ENCODE data around the gene ERI3. TPM values are rescaled to one million over a fixed set of nuclear protein-coding genes. Genes with fewer than 3 reads are reported as not detected.

Gene ERI3
- total RNA-seq, 2 experiments from 2014 or later = 42.3 to 43.3 TPM

DNA sequence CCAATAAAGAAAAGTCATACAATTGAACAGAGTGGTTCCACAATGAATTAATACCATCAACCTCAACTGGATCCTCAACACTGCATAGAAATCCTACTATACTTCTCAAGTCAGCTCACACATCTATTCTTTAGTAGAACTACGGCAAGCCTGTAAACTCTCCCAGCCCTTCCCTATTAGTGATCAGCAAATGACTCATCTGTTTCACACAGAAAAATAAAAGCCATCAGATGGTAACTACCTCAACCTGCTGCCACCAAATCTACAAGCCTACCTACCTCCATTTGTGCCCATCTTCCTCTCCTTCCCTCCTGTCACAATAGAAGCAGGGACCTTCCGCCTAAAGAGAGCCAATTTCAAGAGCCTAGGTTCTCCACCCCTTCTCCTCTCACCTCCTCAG, 78.2 kb downstream of the ERI3 start:
- ATAC-seq = no peak
- Mint-ChIP-seq H3K4me1 (ENCODE audit: low read depth) (peaks cover 13% of the 10 kb centered on the region), H3K9me3 (no peaks in the 10 kb centered on the region), H3K27me3 (no peaks in the 10 kb centered on the region), H3K4me3 (no peak overlapping the region), H3K27ac (no peak overlapping the region), H3K36me3 (ENCODE audit: low read depth) (no peaks in the 10 kb centered on the region)
- POLR2A ChIA-PET = no interaction called here
- CTCF ChIA-PET = no interaction called here
- TF ChIP-seq, protein P1, sequence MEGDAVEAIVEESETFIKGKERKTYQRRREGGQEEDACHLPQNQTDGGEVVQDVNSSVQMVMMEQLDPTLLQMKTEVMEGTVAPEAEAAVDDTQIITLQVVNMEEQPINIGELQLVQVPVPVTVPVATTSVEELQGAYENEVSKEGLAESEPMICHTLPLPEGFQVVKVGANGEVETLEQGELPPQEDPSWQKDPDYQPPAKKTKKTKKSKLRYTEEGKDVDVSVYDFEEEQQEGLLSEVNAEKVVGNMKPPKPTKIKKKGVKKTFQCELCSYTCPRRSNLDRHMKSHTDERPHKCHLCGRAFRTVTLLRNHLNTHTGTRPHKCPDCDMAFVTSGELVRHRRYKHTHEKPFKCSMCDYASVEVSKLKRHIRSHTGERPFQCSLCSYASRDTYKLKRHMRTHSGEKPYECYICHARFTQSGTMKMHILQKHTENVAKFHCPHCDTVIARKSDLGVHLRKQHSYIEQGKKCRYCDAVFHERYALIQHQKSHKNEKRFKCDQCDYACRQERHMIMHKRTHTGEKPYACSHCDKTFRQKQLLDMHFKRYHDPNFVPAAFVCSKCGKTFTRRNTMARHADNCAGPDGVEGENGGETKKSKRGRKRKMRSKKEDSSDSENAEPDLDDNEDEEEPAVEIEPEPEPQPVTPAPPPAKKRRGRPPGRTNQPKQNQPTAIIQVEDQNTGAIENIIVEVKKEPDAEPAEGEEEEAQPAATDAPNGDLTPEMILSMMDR (IDR thresholded peaks at IDR 0.05) = no peak
- intact Hi-C loops (cut with micrococcal nuclease) = no loop called here
- no peak for DNase-seq

DNA sequence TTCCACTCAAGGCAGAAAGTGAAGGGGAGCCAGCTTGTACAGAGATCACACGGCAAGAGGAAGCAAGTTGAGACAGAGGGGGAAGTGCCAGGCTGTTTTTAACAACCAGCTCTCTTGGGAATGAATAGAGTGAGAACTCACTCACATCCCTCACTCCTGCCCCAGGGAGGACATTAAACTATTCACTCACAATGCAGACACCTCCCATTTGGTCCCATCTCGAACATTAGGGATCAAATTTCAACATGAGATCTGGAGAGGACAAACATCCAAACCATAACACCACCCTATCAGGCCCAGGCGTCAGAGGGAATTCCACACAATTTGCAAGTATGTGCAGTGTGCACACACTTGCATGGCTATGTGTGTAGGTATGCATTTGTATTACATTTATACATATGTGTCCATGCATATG, 79.1 kb downstream of the ERI3 start:
- ATAC-seq = no peak
- Mint-ChIP-seq H3K36me3 (ENCODE audit: low read depth) (no peaks in the 10 kb centered on the region), H3K4me1 (ENCODE audit: low read depth) (peaks cover 13% of the 10 kb centered on the region), H3K27me3 (no peaks in the 10 kb centered on the region), H3K4me3 (no peak overlapping the region), H3K27ac (no peak overlapping the region), H3K9me3 (no peaks in the 10 kb centered on the region)
- TF ChIP-seq, protein P1 (IDR thresholded peaks at IDR 0.05) = no peak
- no peak for DNase-seq
- ChIA-PET POLR2A (no interaction called here), CTCF (no interaction called here)
- intact Hi-C loops (cut with micrococcal nuclease) = no loop called here

DNA sequence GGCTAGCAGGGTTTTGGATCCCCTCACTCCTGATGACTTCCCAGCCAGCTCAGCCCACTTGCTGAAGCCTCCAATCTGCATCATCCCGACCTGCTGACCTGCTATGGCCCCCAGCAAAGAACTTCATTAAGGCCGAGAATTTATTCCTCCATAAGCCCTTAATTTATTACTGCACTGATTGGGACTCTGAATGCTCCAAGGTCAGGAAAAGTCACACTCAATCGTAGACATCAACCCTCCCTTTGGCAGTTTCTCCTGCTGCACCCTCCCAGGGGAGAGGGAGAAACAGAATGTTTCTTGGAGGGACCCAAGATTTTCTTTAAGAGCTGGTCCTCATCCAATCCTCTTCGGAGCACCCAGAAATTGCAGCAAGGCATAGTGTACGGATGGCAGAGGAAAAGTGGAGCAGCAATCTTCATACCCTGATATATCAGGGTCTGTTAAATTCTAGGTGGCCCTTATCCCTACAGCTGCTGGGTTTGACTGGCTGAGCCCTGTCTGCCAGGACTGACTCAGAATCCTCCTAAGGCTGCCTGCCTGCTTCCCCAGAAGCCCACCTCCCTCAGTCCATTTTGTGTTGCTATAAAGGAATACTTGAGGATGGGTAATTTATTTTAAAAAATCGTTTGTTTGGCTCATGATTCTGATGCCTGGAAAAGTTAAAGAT, 79.6 kb downstream of the ERI3 start:
- Mint-ChIP-seq H3K36me3 (ENCODE audit: low read depth) (no peaks in the 10 kb centered on the region), H3K27me3 (no peaks in the 10 kb centered on the region), H3K4me3 (no peak overlapping the region), H3K9me3 (no peaks in the 10 kb centered on the region), H3K4me1 (ENCODE audit: low read depth) (peaks cover 13% of the 10 kb centered on the region), H3K27ac (no peak overlapping the region)
- DNase-seq = no peak
- POLR2A ChIA-PET = interaction anchor here (0.7 kb wide), 1 partner anchor 490 kb away, joined by 3 read pairs; no protein-coding TSS in a partner anchor
- CTCF ChIA-PET = interaction anchor here (1.5 kb wide), 1 partner anchor 43 kb away, joined by 5 read pairs; no protein-coding TSS in a partner anchor
- no peak for ATAC-seq
- TF ChIP-seq, protein P1 (IDR thresholded peaks at IDR 0.05) = no peak
- intact Hi-C loops (cut with micrococcal nuclease) = no loop called here

DNA sequence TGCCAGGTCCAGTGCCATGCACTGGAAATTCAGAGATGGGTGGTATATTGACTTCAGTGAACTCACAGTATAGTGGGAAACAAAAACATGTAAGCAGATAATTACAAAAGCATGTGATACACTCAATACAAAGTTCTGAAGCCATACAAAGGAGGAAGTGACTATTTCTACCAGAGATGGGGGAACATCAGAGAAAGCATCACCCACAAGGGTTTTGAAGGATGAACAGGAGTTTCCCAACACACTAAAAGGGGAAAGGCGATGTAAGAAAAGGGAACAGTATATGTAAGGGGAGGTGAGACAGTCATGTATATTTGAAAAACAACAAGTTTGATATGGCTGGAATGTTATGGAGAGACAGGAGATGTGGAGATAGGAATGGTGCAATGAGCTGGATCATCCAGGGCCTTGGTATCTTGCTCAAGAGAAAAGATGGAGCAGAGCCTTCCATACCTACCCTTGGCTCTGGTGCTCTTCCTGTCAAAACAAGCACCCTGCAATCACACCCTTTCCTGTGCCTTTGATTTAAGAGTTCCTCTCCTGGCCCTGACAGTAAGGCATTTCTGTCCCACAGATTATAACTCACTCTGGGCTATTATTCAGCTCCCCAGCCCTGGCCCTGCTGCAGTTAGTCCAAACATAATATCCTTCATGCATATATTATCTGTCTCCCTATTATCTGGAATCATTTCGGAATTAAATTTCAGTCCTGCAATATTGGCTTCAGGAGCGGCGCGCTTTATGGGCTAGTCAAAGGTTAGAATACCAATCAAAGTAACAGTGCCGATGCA, 81.3 kb downstream of the ERI3 start:
- TF ChIP-seq, protein P1 (IDR thresholded peaks at IDR 0.05) = no peak
- no peaks in the 10 kb centered on the region for H3K9me3 Mint-ChIP-seq
- H3K27ac Mint-ChIP-seq = no peak overlapping the region
- intact Hi-C loops (cut with micrococcal nuclease) = no loop called here
- POLR2A ChIA-PET = no interaction called here
- CTCF ChIA-PET = no interaction called here
- H3K4me1 Mint-ChIP-seq (ENCODE audit: low read depth) = peaks cover 13% of the 10 kb centered on the region
- DNase-seq (no peak), ATAC-seq (no peak)
- no peaks in the 10 kb centered on the region for H3K36me3 Mint-ChIP-seq (ENCODE audit: low read depth)
- no peak overlapping the region for H3K4me3 Mint-ChIP-seq
- no peaks in the 10 kb centered on the region for H3K27me3 Mint-ChIP-seq

DNA sequence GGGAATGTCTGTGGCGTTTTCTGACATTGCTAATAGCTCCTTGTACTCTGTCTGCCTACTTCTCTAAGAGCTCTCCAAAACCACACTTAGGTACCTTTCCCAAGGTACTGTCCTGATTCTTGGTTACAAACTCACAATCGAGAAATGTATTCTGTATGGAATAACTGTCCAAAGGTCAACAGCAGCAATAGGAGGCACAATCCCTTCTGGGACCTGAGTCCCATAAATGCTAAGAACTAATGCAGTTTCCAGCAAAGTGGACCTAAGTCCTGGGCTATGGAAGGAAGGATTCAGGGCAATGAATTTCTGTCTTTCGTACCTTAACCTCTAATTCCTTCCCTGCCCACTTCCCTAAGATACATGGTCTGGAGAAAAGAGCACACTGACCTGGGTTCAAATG, 82.1 kb downstream of the ERI3 start:
- ChIA-PET CTCF (no interaction called here), POLR2A (interaction anchor here (1.0 kb wide), 1 partner anchor 10 kb away, joined by 3 read pairs; no protein-coding TSS in a partner anchor)
- Mint-ChIP-seq H3K27ac (no peak overlapping the region), H3K9me3 (no peaks in the 10 kb centered on the region), H3K36me3 (ENCODE audit: low read depth) (no peaks in the 10 kb centered on the region), H3K4me3 (no peak overlapping the region), H3K4me1 (ENCODE audit: low read depth) (peaks cover 13% of the 10 kb centered on the region), H3K27me3 (no peaks in the 10 kb centered on the region)
- DNase-seq = no peak
- intact Hi-C loops (cut with micrococcal nuclease) = no loop called here
- TF ChIP-seq, protein P1 (IDR thresholded peaks at IDR 0.05) = no peak
- no peak for ATAC-seq
